ENCODE results near the gene CACNA1G.

DNA sequence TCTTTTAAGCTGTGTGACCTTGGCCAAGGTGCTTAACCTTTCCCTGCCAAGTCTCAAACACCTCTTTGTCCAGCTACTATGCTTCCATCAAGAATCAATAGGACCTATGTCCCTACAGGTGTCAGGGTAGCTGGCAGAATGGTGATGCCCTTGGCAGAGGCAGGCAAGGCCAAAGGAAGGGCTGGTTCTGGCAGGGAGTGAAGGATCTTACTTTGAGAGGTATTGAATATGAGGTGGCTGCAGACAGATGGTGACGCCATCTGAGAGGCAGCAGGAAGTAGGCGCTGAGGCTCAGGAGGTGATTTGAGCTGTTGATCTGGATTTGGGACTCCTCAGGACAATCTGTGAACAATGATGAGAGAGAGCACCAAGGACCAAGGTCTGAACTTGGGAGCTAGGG is 86.7 kb downstream of the CACNA1G start:
- TF ChIP-seq, protein P1, sequence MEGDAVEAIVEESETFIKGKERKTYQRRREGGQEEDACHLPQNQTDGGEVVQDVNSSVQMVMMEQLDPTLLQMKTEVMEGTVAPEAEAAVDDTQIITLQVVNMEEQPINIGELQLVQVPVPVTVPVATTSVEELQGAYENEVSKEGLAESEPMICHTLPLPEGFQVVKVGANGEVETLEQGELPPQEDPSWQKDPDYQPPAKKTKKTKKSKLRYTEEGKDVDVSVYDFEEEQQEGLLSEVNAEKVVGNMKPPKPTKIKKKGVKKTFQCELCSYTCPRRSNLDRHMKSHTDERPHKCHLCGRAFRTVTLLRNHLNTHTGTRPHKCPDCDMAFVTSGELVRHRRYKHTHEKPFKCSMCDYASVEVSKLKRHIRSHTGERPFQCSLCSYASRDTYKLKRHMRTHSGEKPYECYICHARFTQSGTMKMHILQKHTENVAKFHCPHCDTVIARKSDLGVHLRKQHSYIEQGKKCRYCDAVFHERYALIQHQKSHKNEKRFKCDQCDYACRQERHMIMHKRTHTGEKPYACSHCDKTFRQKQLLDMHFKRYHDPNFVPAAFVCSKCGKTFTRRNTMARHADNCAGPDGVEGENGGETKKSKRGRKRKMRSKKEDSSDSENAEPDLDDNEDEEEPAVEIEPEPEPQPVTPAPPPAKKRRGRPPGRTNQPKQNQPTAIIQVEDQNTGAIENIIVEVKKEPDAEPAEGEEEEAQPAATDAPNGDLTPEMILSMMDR (IDR thresholded peaks at IDR 0.05): no peak
- TF ChIP-seq POLR2A (IDR thresholded peaks at IDR 0.05): no peak

Data from esophagus squamous epithelium (tissue), 4 donors.